GM21528 (cell line): ENCODE results near the gene KRT222.
A peak's percentile ranks its signal among the peaks of the same experiment; 100 is the strongest.

Source experiments
- ATAC-seq: cut with Tn5 transposase; IDR thresholded peaks from one replicate; pipeline ENCODE4 v1.9.1; 2021; ENCODE audit warnings: mild to moderate bottlenecking, moderate library complexity; ENCODE audit not compliant: unreplicated experiment, low FRiP score

KRT222 gene

DNA sequence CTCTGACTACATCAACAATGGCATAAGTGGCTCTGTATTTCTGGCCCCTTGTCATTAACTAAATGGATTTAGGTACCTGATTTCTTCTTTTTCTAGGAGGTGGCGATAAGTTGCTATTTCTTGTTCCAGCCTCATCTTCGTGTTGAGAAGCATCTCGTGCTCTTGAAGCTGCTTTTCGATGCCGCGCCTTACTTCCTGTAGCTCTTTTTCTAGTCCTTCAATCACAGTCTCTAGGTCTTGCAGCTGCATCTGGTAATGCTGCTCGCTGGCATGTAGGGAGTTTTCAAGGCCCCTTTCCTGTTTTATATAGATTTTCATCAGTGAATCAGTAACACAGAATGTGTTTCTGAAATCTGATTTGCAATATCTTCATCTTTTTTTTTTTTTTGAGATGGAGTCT lies 5.1 kb downstream of the KRT222 start:
- ATAC-seq, result no peak

DNA sequence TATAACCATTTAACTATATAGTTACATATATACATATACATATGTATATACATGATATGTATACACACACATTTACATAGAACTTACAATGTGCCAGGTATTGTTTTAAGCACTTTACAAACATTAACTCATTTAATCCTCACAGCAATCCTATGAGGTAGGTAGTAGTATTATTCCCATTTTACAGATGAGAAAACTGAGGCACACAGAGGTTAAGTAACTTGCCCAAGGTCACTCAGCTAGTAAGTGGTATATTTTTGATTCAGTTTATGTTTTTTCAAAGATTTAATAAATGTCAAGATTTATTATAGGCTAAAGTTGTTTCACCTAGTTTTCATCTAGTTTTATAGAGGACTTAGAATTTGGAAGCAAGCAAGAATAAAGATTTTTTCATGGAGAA lies 6.6 kb downstream of the KRT222 start:
- no peak for ATAC-seq

DNA sequence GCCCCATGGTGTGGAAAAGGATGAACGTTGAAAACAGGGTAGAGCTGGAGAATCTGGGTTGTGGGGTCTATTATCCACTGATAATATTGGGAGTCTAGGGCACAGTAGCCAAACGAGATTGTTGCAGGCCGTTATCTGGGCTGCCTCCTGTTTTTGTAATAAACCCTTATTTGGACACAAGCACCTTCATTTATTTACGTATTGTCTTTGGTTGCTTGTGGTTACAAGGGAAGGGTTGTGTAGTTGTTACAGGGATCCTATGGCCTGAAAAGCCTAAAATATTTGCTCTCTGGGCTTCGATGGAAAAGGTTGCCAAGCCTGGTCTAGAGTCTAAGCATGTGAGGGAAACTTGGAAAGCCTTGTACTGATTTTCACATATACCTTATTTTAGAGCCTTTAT lies 13.0 kb downstream of the KRT222 start:
- ATAC-seq, result no peak

DNA sequence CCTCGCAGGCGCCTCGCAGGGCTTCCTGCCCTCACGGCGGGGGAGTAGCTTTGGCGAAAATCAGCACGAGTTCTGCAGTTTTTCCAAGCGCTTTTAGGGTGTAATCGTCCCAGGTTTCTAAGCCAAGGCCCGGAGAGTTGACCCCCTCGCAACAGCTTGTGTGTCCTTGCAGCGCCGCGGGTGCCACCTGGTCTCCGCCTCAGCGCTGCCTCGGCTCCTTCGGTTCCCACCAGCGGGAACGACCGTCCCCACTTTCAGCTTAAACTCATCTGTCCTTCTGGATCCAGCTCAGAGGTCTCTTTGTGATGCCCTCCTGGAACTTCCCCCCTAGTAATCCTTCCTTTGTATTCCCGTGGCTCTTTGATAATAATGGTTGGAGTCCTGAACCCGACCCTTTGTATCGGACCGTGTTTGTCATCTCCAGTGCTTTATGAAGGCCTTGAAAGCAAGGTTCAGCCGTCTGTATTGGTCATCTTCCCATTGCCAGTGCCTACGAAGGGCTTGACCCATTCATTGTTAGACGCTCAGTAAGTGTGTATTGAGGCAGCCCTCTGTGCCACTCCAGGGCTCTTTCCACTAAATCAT lies 16.5 kb downstream of the KRT222 start:
- peak; percentile 36 for ATAC-seq

DNA sequence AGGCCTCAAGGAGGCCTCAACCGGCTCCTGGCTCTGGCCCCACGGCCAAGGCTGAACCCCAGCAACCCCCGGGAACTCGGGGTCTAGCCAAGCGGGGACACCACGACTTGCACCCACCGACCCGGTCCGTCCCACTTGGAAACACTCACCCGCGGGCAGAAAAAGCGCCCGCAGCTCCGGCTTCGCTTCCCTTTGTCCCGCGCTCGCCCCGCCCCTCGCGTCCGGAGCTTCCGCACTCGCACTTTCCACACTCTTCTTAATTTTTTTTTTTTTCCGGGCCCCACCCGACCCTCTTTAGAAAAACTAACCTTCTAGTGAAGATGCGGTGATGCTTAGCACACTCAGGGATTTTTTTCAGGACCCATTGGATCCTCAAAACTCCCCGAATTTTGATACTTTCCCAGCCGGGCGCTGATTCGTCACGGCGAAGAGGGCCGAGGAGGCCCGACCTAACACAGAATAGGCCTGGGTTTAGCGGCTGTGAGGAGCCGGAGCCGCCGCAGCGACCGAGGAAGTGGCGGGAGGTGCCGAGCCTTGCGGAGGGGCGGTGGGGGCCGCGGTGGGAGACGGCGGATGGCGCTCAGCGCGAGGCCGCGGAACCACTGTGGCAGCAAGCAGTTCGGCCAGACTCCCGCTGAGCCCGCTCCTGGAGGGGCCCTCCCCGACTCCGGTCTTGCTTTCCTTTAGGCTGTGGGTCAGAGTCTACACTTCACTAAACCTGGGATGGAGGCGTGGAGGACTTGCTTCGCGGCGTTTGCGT lies 17.2 kb downstream of the KRT222 start, which contains the start of gene SMARCE1:
SMARCE1 (minus strand) TSS at position 195 of the 760 bp plus-strand sequence. CDS start 2,016 bp downstream, outside the sequence.
- ATAC-seq, result peak; percentile 69

DNA sequence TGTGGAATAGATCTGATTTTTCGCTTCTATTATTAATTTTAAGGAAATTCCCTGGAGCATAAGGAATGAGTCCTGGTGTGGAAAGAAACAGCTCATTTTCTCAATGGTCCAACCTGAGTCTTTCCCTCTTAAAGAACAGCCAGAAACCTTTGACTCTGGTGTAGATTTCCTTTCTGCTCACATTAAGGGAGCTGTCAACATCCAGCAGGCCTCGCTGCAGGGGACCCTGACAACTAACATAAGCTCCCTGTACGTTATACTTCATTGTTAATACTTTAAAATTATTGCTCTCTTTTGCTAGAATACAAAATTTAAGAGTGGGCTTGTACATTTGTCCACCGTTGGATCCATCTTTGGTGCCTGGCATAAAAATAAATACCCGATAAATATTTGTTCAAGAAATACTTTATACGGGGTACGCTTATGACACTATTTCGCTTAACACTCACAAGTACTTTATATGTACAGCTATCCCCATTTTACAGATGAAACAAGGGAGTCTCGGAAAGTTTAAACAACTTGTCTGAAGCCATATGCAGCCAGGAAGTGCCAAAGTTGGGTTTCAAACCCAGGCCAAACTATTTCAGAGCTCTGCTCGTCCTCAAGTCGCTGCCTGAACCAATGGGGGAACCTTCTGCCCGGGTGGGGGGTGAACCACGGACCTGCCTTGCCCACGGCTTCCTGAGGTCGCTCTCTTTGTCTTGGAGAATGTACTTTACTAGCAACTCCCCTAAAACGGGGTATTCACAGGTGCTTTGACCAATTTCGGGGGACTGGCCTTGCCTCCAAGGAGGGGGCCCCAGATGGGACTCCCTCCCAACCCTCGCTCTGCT lies 18.0 kb downstream of the KRT222 start:
- peak; percentile 44 for ATAC-seq

DNA sequence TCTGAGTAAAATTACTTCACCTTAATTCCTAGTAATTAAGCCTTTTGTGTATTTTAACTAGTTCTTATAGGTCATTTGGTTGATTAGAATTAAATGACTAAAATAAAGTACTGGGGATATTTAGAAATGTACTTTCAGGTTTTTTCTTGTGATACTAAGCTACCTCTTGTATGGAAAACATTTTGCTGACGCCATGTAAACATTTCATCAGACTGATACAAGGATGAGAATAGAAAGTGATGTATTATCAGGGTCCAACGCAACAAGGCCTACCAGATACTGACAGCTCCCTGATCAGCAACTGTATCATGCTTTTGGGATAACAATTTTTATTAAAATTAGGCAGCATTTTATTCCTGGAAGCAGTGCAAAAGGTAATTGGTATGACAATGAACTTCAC lies 19.0 kb downstream of the KRT222 start:
- ATAC-seq, result no peak

DNA sequence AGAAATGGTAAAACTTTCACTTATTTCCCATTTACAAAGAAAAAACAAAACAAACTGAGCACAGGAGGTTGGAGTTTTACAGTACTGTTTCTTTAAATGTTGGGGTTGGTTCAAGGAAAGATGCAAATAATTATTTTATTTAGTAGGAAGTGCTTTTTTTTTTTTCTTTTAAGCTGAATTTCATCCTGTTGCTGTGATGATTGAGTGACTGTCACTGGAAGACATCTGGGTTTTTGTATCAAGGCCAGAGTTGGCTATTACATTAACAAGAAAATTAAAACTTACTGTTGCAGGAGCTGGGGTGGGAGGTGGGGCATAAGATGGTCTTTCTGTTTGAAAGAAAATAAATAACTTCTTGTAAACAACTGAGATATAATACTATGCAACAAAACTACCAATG lies 19.7 kb downstream of the KRT222 start:
- ATAC-seq, result no peak

DNA sequence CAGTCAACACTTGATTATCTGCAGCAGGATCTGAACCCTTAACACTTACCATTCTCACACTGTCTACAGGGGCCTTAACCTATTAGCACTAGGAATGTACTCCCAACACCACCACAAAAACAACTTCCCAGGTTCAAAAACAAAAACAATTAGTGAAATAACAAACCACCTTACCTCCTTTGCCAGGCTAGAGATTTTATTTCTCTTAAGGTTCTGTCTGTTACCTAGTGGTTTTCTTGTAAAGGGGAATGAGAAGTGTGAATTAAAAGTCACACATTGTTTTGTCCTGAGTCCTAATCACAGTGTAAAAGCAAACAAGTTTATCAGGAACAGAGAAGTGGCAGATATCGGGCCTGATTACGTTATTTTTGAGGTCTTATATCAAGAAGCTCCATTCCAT lies 27.0 kb downstream of the KRT222 start:
- no peak for ATAC-seq

DNA sequence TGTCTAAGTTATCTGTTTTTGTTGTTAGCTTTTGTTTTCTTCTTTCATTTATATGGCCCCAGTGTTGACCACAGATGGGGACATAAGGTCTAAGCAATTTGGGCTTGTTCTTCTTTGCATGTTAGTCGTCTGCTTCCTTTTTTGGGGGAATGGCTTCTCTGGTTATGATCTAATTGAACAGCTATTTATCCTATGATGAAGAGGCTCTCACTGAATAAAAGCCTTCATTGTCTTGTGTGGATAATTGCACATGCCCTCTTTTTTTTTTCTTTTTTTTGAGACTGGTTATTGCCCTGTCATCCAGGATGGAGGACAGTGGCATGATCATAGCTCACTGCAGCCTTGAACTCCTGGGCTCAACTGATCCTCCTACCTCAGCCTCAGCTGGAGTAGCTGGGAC lies 31.1 kb downstream of the KRT222 start:
- no peak for ATAC-seq

DNA sequence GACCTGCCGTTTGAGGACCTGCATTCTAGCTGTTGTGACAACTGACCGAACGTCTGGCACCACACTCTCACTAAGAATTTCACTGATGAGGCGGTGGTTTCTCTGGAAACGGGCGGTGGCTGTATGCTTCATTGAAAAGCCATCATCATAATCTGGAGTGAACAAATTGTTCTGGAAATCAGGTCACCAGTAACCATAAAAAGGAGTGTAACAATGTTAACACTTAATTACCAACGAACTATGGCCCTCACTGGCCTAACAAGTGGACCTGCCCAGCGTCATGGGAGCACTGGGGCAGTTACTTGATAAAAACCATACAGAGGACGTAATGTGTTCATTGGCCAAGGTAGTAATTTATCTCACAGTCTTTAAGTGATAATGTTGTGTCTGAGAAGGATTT lies 32.8 kb downstream of the KRT222 start:
- no peak for ATAC-seq

DNA sequence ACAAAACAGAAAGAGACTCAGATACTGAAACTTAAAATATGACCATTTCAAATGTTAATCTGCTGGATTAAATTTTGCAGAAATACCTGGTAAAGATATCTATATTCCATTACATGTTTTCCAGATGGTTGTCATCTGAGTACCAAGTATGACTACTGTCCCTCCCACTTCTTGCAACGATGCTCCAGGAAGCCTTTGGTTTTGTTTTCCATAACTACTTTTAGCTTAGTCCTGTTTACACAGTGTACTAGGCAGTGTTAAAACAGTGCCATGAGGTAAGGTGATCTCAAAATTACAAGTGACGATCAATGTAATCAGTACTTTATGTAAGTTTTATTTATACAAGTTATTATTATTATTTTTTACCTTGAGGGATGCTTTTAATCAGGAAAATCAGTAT lies 35.1 kb downstream of the KRT222 start:
- ATAC-seq, result no peak

DNA sequence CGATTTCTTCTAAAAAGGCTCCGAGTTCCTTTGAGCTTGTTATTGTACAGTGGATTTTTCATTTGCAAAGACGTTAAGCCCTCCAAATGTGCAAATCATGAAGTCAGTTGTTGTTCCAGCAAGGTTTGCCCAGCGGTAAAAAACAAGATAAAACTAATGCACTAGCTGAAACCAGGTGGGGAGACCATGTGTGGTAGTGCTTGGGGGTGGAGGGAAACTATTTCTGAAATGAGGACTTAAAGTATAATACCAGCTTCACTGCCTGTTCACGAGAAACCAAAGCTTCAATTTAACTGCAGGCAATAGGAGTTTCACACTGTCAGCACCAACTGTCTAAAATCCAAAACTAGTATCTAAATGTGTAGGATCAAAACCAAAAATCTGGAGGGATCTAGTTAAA lies 39.7 kb downstream of the KRT222 start:
- no peak for ATAC-seq

DNA sequence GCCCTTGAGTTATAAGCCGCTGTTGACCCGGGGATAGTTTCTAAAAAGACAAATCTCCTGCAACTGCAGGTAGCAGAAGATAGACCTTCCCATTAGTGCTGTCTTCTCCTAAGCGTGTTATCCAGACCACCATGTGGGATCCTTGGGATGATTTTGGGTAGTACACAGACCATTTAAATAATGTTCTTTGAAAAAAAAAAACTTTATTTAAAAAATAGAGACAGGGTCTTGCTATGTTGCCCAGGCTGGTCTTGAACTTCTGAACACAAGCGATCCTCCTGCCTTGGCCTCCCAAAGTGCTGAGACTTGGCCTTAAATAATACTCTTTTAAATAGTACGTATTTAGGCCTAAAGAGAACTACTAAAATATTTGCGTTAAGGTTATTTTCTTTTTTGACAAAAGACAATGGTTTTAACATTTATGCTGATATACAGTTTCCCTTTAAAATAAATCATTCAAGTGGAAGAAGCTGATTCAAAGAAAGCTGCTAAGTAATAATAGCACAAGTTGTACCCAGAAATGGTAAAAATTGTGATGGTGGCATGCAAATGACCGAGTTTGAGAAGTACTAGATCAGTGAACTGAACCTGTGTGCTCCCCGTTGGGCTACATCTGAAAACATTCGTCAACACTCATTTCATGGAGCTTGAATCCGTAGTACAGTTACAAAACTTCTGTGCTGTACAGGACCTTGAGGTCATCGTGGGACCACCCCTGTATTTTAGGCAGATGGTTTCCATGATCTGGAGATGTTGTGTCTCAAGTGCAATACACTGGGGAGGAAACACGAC lies 41.4 kb downstream of the KRT222 start:
- no peak for ATAC-seq

DNA sequence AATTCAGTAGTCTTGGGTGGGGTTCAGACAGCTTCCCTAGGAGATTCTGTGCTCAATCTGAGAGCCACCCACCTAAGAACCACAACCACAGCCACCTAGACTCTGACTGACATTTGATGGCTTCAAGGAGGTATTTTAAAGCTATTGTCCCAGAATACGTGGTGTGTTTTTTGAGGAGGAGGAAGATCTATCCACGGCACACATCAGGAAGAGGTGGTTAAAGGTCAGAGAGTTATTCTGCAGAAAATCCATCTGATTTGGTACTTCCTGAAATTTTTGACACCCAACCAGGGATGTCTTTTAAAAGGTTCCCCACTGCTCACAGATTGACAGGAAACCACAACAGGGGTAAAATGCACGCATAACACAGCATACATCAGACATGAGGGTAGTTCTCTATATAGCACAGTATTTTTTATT lies 42.5 kb downstream of the KRT222 start:
- ATAC-seq, result no peak

DNA sequence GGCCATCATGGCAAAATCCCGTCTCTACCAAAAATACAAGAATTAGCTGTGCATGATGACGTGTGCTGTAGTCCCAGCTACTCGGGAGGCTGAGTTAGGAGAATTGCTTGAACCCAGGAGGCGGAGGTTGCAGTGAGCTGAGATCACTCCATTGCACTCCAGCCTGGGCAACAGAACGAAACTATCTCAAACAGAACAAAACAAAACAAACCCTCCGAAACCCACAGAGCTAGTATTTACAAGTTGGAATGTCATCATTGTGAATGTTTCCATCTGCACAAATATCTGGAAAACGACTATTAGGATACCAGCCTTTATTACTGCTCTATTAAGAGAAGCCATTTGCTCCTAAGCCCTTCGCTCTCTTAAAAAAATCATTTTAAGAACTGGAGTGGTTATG lies 43.4 kb downstream of the KRT222 start:
- ATAC-seq, result no peak

DNA sequence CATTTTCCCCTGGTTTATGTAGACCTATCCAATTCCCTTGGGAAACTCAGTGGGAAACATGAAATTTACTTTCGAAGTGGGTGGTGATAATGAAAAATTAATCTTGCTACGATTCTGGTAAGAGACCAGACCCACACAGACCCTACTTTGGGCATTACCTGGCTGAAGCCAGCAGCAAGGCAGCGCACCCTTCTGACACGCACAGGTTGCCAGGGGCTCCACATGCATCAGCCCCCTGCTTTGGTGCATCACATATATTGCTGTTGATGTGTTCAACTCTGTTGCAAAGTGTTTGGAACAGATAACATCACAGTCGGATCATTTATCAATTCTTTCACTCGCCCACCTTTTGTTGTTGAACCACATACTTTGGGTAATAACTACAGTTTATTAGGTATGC lies 44.0 kb downstream of the KRT222 start:
- ATAC-seq, result no peak

DNA sequence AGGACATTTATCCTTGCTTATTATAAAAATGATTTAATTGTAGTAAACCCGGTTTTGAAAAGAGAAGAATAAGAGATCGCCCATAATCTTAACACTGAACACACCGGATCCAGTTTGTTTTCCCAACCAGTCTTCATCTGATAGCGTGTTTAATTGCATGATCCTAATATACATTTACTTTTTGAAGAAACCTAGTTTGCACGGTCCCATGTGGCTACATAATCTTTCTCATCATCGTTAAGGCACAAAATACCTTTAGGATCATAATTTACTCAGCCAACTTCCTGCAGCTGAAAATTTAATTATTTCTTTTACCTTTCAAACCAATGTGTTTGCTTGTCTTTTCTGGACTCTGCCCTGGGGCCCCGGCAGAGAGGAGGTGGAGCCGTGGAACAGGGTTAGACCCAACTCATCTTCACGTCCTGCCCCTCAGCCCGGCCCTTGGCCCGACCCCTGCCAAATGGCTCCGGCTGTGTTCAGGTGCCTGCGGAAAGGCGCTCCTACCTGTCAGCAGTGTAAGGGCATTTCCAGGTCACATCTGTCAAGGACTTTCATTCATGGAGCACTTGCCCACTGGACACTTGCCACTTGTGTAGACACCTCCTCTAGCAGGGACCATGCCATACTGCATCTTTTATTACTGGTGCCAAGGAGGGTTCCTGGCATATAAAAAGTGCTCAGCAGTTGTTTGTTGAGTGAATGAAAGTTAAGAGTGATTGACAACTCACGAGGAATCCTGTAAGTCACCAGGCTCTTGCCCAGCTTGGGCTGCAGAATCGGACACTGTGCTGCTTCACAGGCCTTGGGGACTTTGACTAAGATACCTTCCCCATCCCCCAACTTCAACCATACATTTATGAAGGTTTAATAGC lies 46.0 kb downstream of the KRT222 start:
- no peak for ATAC-seq

DNA sequence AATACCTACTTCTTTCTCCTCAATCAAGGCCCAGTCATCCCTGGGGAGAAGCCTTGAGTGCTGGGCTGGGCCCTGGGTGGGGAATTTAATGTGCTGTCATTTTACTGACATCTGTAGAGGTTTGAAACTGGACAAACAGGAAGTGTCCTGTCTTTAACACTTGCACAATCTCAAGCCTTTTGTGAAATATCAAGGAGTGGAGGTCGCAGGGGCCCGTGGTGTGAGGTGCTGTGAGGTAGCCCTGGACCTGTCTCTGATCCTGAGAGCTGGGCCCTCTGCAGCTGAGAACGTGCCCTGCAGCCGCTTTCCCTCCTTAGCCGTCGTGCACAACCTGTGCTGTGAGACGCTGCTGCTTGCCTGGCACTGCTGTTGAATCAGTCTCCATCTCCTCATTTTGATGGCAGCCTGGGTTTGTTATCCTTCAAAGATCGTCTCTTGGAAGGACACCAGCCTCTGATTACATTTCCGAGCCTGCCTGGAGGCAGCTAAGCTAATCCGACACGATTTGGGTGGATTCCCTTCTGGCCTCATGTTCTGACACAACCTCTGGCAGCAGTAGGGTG lies 47.2 kb downstream of the KRT222 start:
- no peak for ATAC-seq
